ENCODE data around the gene RBM7. TPM values are rescaled to one million over a fixed set of nuclear protein-coding genes. Genes with fewer than 3 reads are reported as not detected.

Gene RBM7
- total RNA-seq = 10 to 100 TPM in 3 of 4 donors, 1 to 10 TPM in 1; 5.6 to 25.9 (median 23.1) TPM

- Histone ChIP-seq H3K27ac (peak within 1 kb of the TSS; percentile 95 to 99 (median 98)), H3K4me1 (peaks cover 11 to 69% (median 21%) of the 10 kb centered on the region in 4 donors), H3K36me3 (peaks cover 0 to 2% (median under 1%) of the 10 kb centered on the region in 4 donors), H3K27me3 (no peaks in the 10 kb centered on the region), H3K4me3 (peak within 1 kb of the TSS; percentile 45 to 96 (median 72)), H3K9me3 (no peaks in the 10 kb centered on the region)
- DNase-seq = peak; percentile 98
- TF ChIP-seq EP300 (IDR thresholded peaks at IDR 0.05; ENCODE audit: low read depth) (no peak), CTCF (IDR thresholded peaks at IDR 0.05) (no peak), POLR2A (IDR thresholded peaks at IDR 0.05) (peak; percentile 99), POLR2AphosphoS5 (IDR thresholded peaks at IDR 0.05) (peak; percentile 98 to 99 (median 99))
- intact Hi-C loops (cut with DNase I; ENCODE audit: low total_unique reads) (no loop called here), in situ Hi-C loops (cut with MboI; ENCODE audit: low pct_ligation_motif_present in 1 of 4, low pct_unique_long_range_greater_than_20kb in 1 of 4, low sequenced_read_pairs in 3 of 4) (no loop called here)
- WGBS, 2 donors (ENCODE audit: low coverage in 1 of 2) = 2% methylated on average over 56 of the region's 65 CpGs; no CpG with 5 or more reads in 1 of the 2 donors
These were observed at the start of gene RBM7, which contains the start of gene C11orf71 for GRCh38 chr11:114400216-114400914. Gene RBM7 (plus strand): TSS chr11:114400666. CDS start chr11:114400672, 6 bp downstream. Gene C11orf71 (minus strand): TSS chr11:114400511. CDS start chr11:114400331, 180 bp downstream.

GRCh38 chr11:114353443-114353842 is 47.0 kb upstream of the RBM7 start:
- 85 to 88% methylated on average over 3 of the region's 3 CpGs for WGBS, 2 donors (ENCODE audit: low coverage in 1 of 2)
- Histone ChIP-seq H3K4me1 (no peaks in the 10 kb centered on the region), H3K27ac (no peak overlapping the region), H3K4me3 (no peak overlapping the region), H3K36me3 (no peaks in the 10 kb centered on the region), H3K27me3 (no peaks in the 10 kb centered on the region), H3K9me3 (no peaks in the 10 kb centered on the region)
- intact Hi-C loops (cut with DNase I; ENCODE audit: low total_unique reads) = no loop called here
- DNase-seq = no peak
- in situ Hi-C loops (cut with MboI; ENCODE audit: low pct_ligation_motif_present in 1 of 4, low pct_unique_long_range_greater_than_20kb in 1 of 4, low sequenced_read_pairs in 3 of 4) = no loop called here
- TF ChIP-seq POLR2AphosphoS5 (IDR thresholded peaks at IDR 0.05) (no peak), CTCF (IDR thresholded peaks at IDR 0.05) (no peak), EP300 (IDR thresholded peaks at IDR 0.05; ENCODE audit: low read depth) (no peak), POLR2A (IDR thresholded peaks at IDR 0.05) (no peak)

- Histone ChIP-seq H3K4me3 (no peak overlapping the region), H3K36me3 (no peaks in the 10 kb centered on the region), H3K27ac (no peak overlapping the region), H3K9me3 (no peaks in the 10 kb centered on the region), H3K27me3 (no peaks in the 10 kb centered on the region), H3K4me1 (no peaks in the 10 kb centered on the region)
- intact Hi-C loops (cut with DNase I; ENCODE audit: low total_unique reads) = no loop called here
- in situ Hi-C loops (cut with MboI; ENCODE audit: low pct_ligation_motif_present in 1 of 4, low pct_unique_long_range_greater_than_20kb in 1 of 4, low sequenced_read_pairs in 3 of 4) = no loop called here
- TF ChIP-seq POLR2AphosphoS5 (IDR thresholded peaks at IDR 0.05) = no peak
- no peak for TF ChIP-seq POLR2A (IDR thresholded peaks at IDR 0.05)
- no peak for TF ChIP-seq EP300 (IDR thresholded peaks at IDR 0.05; ENCODE audit: low read depth)
- TF ChIP-seq CTCF (IDR thresholded peaks at IDR 0.05) = no peak
- DNase-seq = no peak
- 79 to 85% methylated on average over 3 of the region's 3 CpGs for WGBS, 2 donors (ENCODE audit: low coverage in 1 of 2)
These were observed 46.4 kb upstream of the RBM7 start for GRCh38 chr11:114354076-114354475.

- in situ Hi-C loops (cut with MboI; ENCODE audit: low pct_ligation_motif_present in 1 of 4, low pct_unique_long_range_greater_than_20kb in 1 of 4, low sequenced_read_pairs in 3 of 4) = no loop called here
- H3K36me3 ChIP-seq = no peaks in the 10 kb centered on the region
These were observed 41.8 kb upstream of the RBM7 start for GRCh38 chr11:114358716-114359115.

More at GRCh38 chr11:114358716-114359115, 41.8 kb upstream of the RBM7 start:
- Histone ChIP-seq H3K4me1 (no peaks in the 10 kb centered on the region), H3K4me3 (no peak overlapping the region), H3K9me3 (no peaks in the 10 kb centered on the region), H3K27ac (no peak overlapping the region), H3K27me3 (no peaks in the 10 kb centered on the region)
- WGBS, 2 donors (ENCODE audit: low coverage in 1 of 2) = 20 to 29% methylated on average over 1 of the region's 1 CpG
- intact Hi-C loops (cut with DNase I; ENCODE audit: low total_unique reads) = no loop called here
- no peak for DNase-seq
- TF ChIP-seq POLR2AphosphoS5 (IDR thresholded peaks at IDR 0.05) (no peak), CTCF (IDR thresholded peaks at IDR 0.05) (no peak), POLR2A (IDR thresholded peaks at IDR 0.05) (no peak)
